ENCODE measurements around the gene CX3CR1.

GRCh38 chr3:39327746-39328349 lies 48.0 kb upstream of the CX3CR1 start:
- TF ChIP-seq CTCF (IDR thresholded peaks at IDR 0.05; ENCODE audit: low read length) = no peak
- no peak for TF ChIP-seq EZH2 (IDR thresholded peaks at IDR 0.05; ENCODE audit: borderline replicate concordance, low read length)
